Panc1 (cell line): Measurements from ENCODE around the gene SIK3.

ENCODE experiments used
- SIN3A ChIP-seq: IDR thresholded peaks from 2 replicates; pipeline ENCODE4 v1.6.1; 2012; ENCODE audit warnings: low read depth, mild to moderate bottlenecking, low read length, moderate library complexity, borderline replicate concordance; ENCODE audit not compliant: insufficient read depth
- TCF7L2 ChIP-seq: IDR thresholded peaks from 2 replicates; pipeline ENCODE4 v1.6.1; 2011; ENCODE audit warnings: mild to moderate bottlenecking, low read depth, low read length, inconsistent platforms
- TF ChIP-seq, protein P1 (sequence below): fragments of 450-650 bp; IDR thresholded peaks from 2 replicates; pipeline ENCODE4 v1.5.1; 2017; ENCODE audit warnings: mild to moderate bottlenecking

DNA sequence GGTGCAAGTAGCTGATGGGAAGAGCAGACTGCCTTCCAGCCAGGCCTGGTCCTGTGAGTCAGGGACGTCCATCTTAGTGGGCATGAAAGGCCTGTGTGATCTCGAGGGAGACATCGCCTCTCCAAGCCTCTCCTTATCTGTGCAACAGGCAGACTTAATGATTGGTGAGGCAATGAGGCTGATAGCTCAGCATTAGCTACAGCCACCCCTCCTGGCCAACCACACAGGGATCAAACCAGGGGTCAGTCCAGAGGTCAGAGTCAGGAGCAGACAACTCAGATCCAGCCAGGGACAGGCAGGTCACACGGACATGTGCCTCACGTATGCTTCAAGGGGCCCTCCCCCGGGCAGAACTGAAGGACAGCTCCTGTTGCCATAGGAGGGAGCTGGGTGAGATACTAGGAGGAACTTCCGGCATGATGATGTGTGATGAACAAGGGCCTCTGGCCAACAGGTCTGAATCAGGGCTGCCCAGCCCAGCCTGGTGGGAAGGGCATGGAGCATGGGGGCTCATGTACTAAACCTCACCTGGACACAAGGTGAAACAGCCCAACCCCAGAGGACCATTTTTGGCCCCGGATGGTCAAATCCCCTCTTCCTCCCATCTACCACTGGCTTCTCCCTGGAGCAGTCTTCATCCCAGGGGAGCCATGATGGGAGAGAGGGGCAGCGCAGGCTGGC lies 271.3 kb downstream of the SIK3 start:
- TF ChIP-seq, protein P1, sequence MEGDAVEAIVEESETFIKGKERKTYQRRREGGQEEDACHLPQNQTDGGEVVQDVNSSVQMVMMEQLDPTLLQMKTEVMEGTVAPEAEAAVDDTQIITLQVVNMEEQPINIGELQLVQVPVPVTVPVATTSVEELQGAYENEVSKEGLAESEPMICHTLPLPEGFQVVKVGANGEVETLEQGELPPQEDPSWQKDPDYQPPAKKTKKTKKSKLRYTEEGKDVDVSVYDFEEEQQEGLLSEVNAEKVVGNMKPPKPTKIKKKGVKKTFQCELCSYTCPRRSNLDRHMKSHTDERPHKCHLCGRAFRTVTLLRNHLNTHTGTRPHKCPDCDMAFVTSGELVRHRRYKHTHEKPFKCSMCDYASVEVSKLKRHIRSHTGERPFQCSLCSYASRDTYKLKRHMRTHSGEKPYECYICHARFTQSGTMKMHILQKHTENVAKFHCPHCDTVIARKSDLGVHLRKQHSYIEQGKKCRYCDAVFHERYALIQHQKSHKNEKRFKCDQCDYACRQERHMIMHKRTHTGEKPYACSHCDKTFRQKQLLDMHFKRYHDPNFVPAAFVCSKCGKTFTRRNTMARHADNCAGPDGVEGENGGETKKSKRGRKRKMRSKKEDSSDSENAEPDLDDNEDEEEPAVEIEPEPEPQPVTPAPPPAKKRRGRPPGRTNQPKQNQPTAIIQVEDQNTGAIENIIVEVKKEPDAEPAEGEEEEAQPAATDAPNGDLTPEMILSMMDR, result no peak
- no peak for TF ChIP-seq SIN3A
- no peak for TF ChIP-seq TCF7L2
